Endothelial cell of umbilical vein (primary cell): ENCODE measurements around the gene MAPKAP1. TPM values are rescaled to one million over a fixed set of nuclear protein-coding genes. Genes with fewer than 3 reads are reported as not detected.
A peak's percentile ranks its signal among the peaks of the same experiment; 100 is the strongest.

ENCODE experiments used
- BruUV-seq: library from RNA; stranded (reverse); fragments of 400-500 nt; replicated peaks from 2 replicates; lab custom pipeline; 2021; lab: Mats Ljungman, UMichigan
- CTCF ChIA-PET: fragments of 300-600, 350-600 bp; sonication (Branson Sonifier 250); formaldehyde crosslinking; loops from one replicate; lab custom pipeline; 2021; ENCODE audit warnings: antibody characterized with exemption, inconsistent platforms; lab: Charles Lee
- POLR2A ChIA-PET: fragments of 300-600, 350-600 bp; sonication (Branson Sonifier 250); formaldehyde crosslinking; loops from one replicate; lab custom pipeline; 2021; ENCODE audit warnings: antibody characterized with exemption, inconsistent platforms; lab: Charles Lee
- DNase-seq: peaks from one replicate; pipeline ENCODE4 v3.0.0-alpha.2; 2011; ENCODE audit warnings: low read depth, low spot score
- FAIRE-seq: peaks from 2 replicates; lab custom pipeline; 2011; peaks lifted over from hg19 to GRCh38; lab: Jason Lieb, UNC
- H2AFZ ChIP-seq: 2 replicates; pipeline ENCODE4 v1.6.0; 2012; ENCODE audit warnings: low read depth, low read length, control low read depth, inconsistent platforms
- H3K27ac ChIP-seq: 2 replicates; pipeline ENCODE4 v1.5.1; 2011; ENCODE audit warnings: low read depth, mild to moderate bottlenecking, control low read depth, low read length, moderate library complexity; ENCODE audit not compliant: insufficient read depth
- H3K27me3 ChIP-seq, 2 experiments: 2 replicates each; pipeline versions ENCODE4 v1.6.0 to v1.6.1; 2011; ENCODE audit warnings: low read length in 2 of 2, mixed read lengths in 1 of 2; ENCODE audit not compliant: control insufficient read depth in 2 of 2, insufficient read depth in 2 of 2
- H3K36me3 ChIP-seq, 2 experiments: 2 replicates in 1 of 2; 3 replicates in 1 of 2; pipeline ENCODE4 v1.5.1; 2011; ENCODE audit warnings: low read length in 2 of 2, mild to moderate bottlenecking in 1 of 2, moderate library complexity in 1 of 2; ENCODE audit not compliant: control insufficient read depth in 2 of 2, insufficient read depth in 2 of 2; ENCODE audit errors: extremely low read depth in 1 of 2
- H3K4me1 ChIP-seq: 3 replicates; pipeline ENCODE4 v1.5.1; 2011; ENCODE audit warnings: mild to moderate bottlenecking, low read length; ENCODE audit not compliant: control insufficient read depth, insufficient read depth; ENCODE audit errors: extremely low read depth
- H3K4me2 ChIP-seq: 2 replicates; pipeline ENCODE4 v1.6.1; 2011; ENCODE audit warnings: low read length, control low read depth, mixed read lengths; ENCODE audit not compliant: insufficient read depth
- H3K4me3 ChIP-seq, 3 experiments: fragments of 200-600 bp in 1 of 3; sonication (generic), shearing (Covaris generic) in 1 of 3; replicated peaks in 1 of 3; 2 replicates each; pipeline ENCODE4 v1.5.1; 2011 to 2016; ENCODE audit warnings: control low read depth in 3 of 3, low read length in 3 of 3, mild to moderate bottlenecking in 2 of 3, inconsistent platforms in 1 of 3, low read depth in 1 of 3, moderate library complexity in 1 of 3; ENCODE audit not compliant: insufficient read depth in 1 of 3
- H3K79me2 ChIP-seq: 2 replicates; pipeline ENCODE4 v1.6.0; 2012; ENCODE audit warnings: low read length, inconsistent platforms; ENCODE audit not compliant: control insufficient read depth, insufficient read depth
- H3K9ac ChIP-seq: replicated peaks from 2 replicates; pipeline ENCODE3; 2011; ENCODE audit warnings: low read length, control low read depth; ENCODE audit not compliant: insufficient read depth; ENCODE audit errors: extremely low read depth
- H3K9me1 ChIP-seq: replicated peaks from 3 replicates; pipeline ENCODE4 v1.6.0; 2011; ENCODE audit warnings: mild to moderate bottlenecking, low read length; ENCODE audit not compliant: control insufficient read depth, insufficient read depth; ENCODE audit errors: extremely low read depth
- H3K9me3 ChIP-seq: replicated peaks from 2 replicates; pipeline ENCODE4 v1.5.1; 2012; ENCODE audit warnings: low read length, inconsistent platforms; ENCODE audit not compliant: control insufficient read depth, insufficient read depth
- H4K20me1 ChIP-seq: replicated peaks from 2 replicates; pipeline ENCODE3; 2011; ENCODE audit warnings: mild to moderate bottlenecking, low read length; ENCODE audit not compliant: control insufficient read depth, insufficient read depth; ENCODE audit errors: extremely low read depth
- EZH2 ChIP-seq: IDR thresholded peaks from 2 replicates; pipeline ENCODE4 v1.6.1; 2012; ENCODE audit warnings: borderline replicate concordance, low read depth, mild to moderate bottlenecking, moderate library complexity, low read length, inconsistent platforms; ENCODE audit not compliant: severe bottlenecking
- FOS ChIP-seq: IDR thresholded peaks from 2 replicates; pipeline ENCODE4 v1.6.1; 2011; ENCODE audit warnings: mild to moderate bottlenecking, low read length, moderate library complexity, borderline replicate concordance; ENCODE audit not compliant: insufficient read depth
- GATA2 ChIP-seq: IDR thresholded peaks from 2 replicates; pipeline ENCODE4 v1.7.0; 2011; ENCODE audit warnings: low read depth, mild to moderate bottlenecking, moderate library complexity, mixed read lengths, low read length; ENCODE audit not compliant: insufficient read length, insufficient read depth
- JUN ChIP-seq: IDR thresholded peaks from 2 replicates; pipeline ENCODE4 v1.6.1; 2011; ENCODE audit warnings: borderline replicate concordance, low read depth; ENCODE audit not compliant: insufficient read length, insufficient read depth
- MYC ChIP-seq: IDR thresholded peaks from one replicate; pipeline ENCODE4 v1.6.1; 2011; ENCODE audit warnings: mild to moderate bottlenecking, low read depth, low read length
- POLR2A ChIP-seq: IDR thresholded peaks from 2 replicates; pipeline ENCODE4 v1.6.1; 2012; ENCODE audit warnings: low read depth, mild to moderate bottlenecking, control low read depth, low read length
- POLR2AphosphoS5 ChIP-seq: IDR thresholded peaks from 2 replicates; pipeline ENCODE4 v1.6.1; 2012; ENCODE audit warnings: low read depth, mild to moderate bottlenecking, control low read depth, low read length, moderate library complexity; ENCODE audit not compliant: insufficient read depth
- dilution Hi-C: fragments of 300-500 bp; cut with MboI; formaldehyde crosslinking; loops from one replicate; pipeline ENCODE4 v1.15.0; 2019; ENCODE audit warnings: low sequenced_read_pairs; ENCODE audit not compliant: extremely low pct_ligation_motif_present
- intact Hi-C: fragments of 100-400 bp; cut with micrococcal nuclease; formaldehyde crosslinking; loops from one replicate; pipeline ENCODE4 v1.10.0; 2022
- polyA plus RNA-seq, 4 experiments: library from polyadenylated mRNA; depleted of rRNA in 3 of 4; stranded (reverse) in 3 of 4; unstranded in 1 of 4; fragments of >200 nt; gene quantifications; 2 replicates each; pipeline versions ENCODE4 v1.2.1 to v1.2.3, GENCODE V29; 2011 to 2012; ENCODE audit warnings: missing spikeins in 1 of 4
- total RNA-seq: library from RNA; stranded (reverse); gene quantifications from 2 replicates; pipeline ENCODE4 v1.2.3, GENCODE V29; 2021
- TF ChIP-seq, protein P1 (sequence below), 2 donors: IDR thresholded peaks; 1 replicate in 1 of 2; 2 replicates in 1 of 2; pipeline ENCODE4 v1.5.1; 2011; ENCODE audit warnings: low read length in 2 of 2, mild to moderate bottlenecking in 2 of 2, moderate library complexity in 2 of 2, control low read depth in 1 of 2, inconsistent platforms in 1 of 2, low read depth in 1 of 2; ENCODE audit not compliant: insufficient read depth in 1 of 2; ENCODE audit errors: extremely low read depth in 1 of 2
- TF ChIP-seq, protein P2 (sequence below): IDR thresholded peaks from 2 replicates; pipeline ENCODE4 v1.6.1; 2011; ENCODE audit not compliant: insufficient read depth, insufficient read length

MAPKAP1 gene
- total and polyA plus RNA-seq, 2 donors (not counting 3 experiments of a cell fraction or from before 2014, with no cell fraction given): 61.9 to 99.1 TPM

DNA sequence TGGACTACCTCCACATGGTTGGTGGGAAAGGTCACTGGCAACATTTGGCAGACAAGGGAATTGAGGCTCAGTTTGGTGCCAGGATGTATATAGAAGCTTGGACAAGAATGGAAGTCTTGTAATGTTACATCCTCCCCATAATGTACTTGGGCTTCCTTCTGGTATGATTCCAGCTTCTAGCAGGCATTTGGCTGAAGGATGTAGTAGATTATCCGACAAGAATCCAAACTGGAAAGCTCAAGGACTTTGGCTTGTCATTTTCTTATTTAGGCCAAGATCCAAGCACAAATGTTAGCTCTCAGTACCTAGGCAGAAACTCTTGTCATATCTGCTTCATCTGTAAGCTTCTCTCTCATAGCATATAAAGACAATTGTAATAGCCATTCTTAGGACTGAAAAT is 209.1 kb downstream of the MAPKAP1 start:
- Histone ChIP-seq H4K20me1 (no peaks in the 10 kb centered on the region), H3K79me2 (no peaks in the 10 kb centered on the region), H3K36me3 (no peaks in the 10 kb centered on the region), H3K4me3 (no peak overlapping the region), H3K27me3 (no peaks in the 10 kb centered on the region), H2AFZ (no peak overlapping the region), H3K27ac (no peak overlapping the region), H3K4me2 (no peak overlapping the region), H3K4me1 (no peaks in the 10 kb centered on the region), H3K9me3 (no peaks in the 10 kb centered on the region), H3K9me1 (no peaks in the 10 kb centered on the region), H3K9ac (no peak overlapping the region)
- DNase-seq (no peak), FAIRE-seq (peak; percentile 64)
- no TSS peak for BruUV-seq
- TF ChIP-seq, protein P1, sequence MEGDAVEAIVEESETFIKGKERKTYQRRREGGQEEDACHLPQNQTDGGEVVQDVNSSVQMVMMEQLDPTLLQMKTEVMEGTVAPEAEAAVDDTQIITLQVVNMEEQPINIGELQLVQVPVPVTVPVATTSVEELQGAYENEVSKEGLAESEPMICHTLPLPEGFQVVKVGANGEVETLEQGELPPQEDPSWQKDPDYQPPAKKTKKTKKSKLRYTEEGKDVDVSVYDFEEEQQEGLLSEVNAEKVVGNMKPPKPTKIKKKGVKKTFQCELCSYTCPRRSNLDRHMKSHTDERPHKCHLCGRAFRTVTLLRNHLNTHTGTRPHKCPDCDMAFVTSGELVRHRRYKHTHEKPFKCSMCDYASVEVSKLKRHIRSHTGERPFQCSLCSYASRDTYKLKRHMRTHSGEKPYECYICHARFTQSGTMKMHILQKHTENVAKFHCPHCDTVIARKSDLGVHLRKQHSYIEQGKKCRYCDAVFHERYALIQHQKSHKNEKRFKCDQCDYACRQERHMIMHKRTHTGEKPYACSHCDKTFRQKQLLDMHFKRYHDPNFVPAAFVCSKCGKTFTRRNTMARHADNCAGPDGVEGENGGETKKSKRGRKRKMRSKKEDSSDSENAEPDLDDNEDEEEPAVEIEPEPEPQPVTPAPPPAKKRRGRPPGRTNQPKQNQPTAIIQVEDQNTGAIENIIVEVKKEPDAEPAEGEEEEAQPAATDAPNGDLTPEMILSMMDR (IDR thresholded peaks at IDR 0.05; ENCODE audit: extremely low read depth in 1 of 2, insufficient read depth in 1 of 2, low read depth in 1 of 2, low read length in 2 of 2): no peak
- TF ChIP-seq POLR2AphosphoS5 (no peak), GATA2 (no peak), FOS (no peak), MYC (no peak), EZH2 (no peak), JUN (no peak), POLR2A (no peak)
- TF ChIP-seq, protein P2, sequence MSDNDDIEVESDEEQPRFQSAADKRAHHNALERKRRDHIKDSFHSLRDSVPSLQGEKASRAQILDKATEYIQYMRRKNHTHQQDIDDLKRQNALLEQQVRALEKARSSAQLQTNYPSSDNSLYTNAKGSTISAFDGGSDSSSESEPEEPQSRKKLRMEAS: no peak
- ChIA-PET CTCF (interaction anchor here (1.1 kb wide), 1 partner anchor 25 kb away, joined by 3 read pairs; no protein-coding TSS in a partner anchor), POLR2A (no interaction called here)
- intact Hi-C loops: no loop called here
- dilution Hi-C loops: no loop called here
